Measurements from ENCODE around the gene JARID2. TPM values are rescaled to one million over a fixed set of nuclear protein-coding genes. Genes with fewer than 3 reads are reported as not detected.

JARID2 gene
- polyA plus RNA-seq, 1 donor from 2014 or later: 25.5 TPM

GRCh38 chr6:15351631-15352030, 105.8 kb downstream of the JARID2 start:
- no peaks in the 10 kb centered on the region for H3K9me2 ChIP-seq (ENCODE audit: insufficient read depth, low read length)
- no peak overlapping the region for H3K27ac ChIP-seq (ENCODE audit: low read length)
- H3F3A ChIP-seq (ENCODE audit: insufficient read depth, low read length, poor library complexity, severe bottlenecking): no peaks in the 10 kb centered on the region
- no peaks in the 10 kb centered on the region for H3K9me3 ChIP-seq (ENCODE audit: low read length)
- H2AFZ ChIP-seq (ENCODE audit: low read depth, low read length): no peak overlapping the region
- peaks cover 58% of the 10 kb centered on the region for H3K79me2 ChIP-seq (replicated peaks; ENCODE audit: insufficient read depth, low read length)
- H4K20me1 ChIP-seq (ENCODE audit: insufficient read depth): no peaks in the 10 kb centered on the region
- TF ChIP-seq TAF1 (IDR thresholded peaks at IDR 0.05; ENCODE audit: low read depth) (no peak), SMC3 (conservative IDR thresholded peaks at IDR 0.05; ENCODE audit: poor library complexity) (no peak), RAD21 (conservative IDR thresholded peaks at IDR 0.05) (no peak), POLR2AphosphoS5 (IDR thresholded peaks at IDR 0.05) (no peak), CTCF (IDR thresholded peaks at IDR 0.05; ENCODE audit: poor library complexity, severe bottlenecking) (no peak), EP300 (conservative IDR thresholded peaks at IDR 0.05; ENCODE audit: poor library complexity, severe bottlenecking) (no peak), EZH2 (IDR thresholded peaks at IDR 0.05; ENCODE audit: borderline replicate concordance, insufficient read depth, low read length, poor library complexity, severe bottlenecking) (no peak), MXI1 (conservative IDR thresholded peaks at IDR 0.05; ENCODE audit: poor library complexity, severe bottlenecking) (no peak), REST (IDR thresholded peaks at IDR 0.05; ENCODE audit: borderline replicate concordance) (no peak)
- no peak overlapping the region for H3K4me3 ChIP-seq (ENCODE audit: low read length)
- H3K27me3 ChIP-seq (ENCODE audit: insufficient read depth, low read depth, low read length): no peaks in the 10 kb centered on the region
- H3K9ac ChIP-seq (ENCODE audit: low read length): no peak overlapping the region
- no peaks in the 10 kb centered on the region for H3K36me3 ChIP-seq (ENCODE audit: insufficient read depth, low read length)
- H3K4me2 ChIP-seq (ENCODE audit: low read length): no peak overlapping the region

GRCh38 chr6:15352220-15352619, 106.4 kb downstream of the JARID2 start:
- H3K9me2 ChIP-seq (ENCODE audit: insufficient read depth, low read length): no peaks in the 10 kb centered on the region
- H3F3A ChIP-seq (ENCODE audit: insufficient read depth, low read length, poor library complexity, severe bottlenecking): no peaks in the 10 kb centered on the region
- H3K27ac ChIP-seq (ENCODE audit: low read length): no peak overlapping the region
- H4K20me1 ChIP-seq (ENCODE audit: insufficient read depth): no peaks in the 10 kb centered on the region
- no peaks in the 10 kb centered on the region for H3K36me3 ChIP-seq (ENCODE audit: insufficient read depth, low read length)
- H2AFZ ChIP-seq (ENCODE audit: low read depth, low read length): no peak overlapping the region
- TF ChIP-seq TAF1 (IDR thresholded peaks at IDR 0.05; ENCODE audit: low read depth) (no peak), SMC3 (conservative IDR thresholded peaks at IDR 0.05; ENCODE audit: poor library complexity) (no peak), RAD21 (conservative IDR thresholded peaks at IDR 0.05) (no peak), EZH2 (IDR thresholded peaks at IDR 0.05; ENCODE audit: borderline replicate concordance, insufficient read depth, low read length, poor library complexity, severe bottlenecking) (no peak), EP300 (conservative IDR thresholded peaks at IDR 0.05; ENCODE audit: poor library complexity, severe bottlenecking) (no peak), REST (IDR thresholded peaks at IDR 0.05; ENCODE audit: borderline replicate concordance) (no peak), POLR2AphosphoS5 (IDR thresholded peaks at IDR 0.05) (no peak), CTCF (IDR thresholded peaks at IDR 0.05; ENCODE audit: poor library complexity, severe bottlenecking) (no peak), MXI1 (conservative IDR thresholded peaks at IDR 0.05; ENCODE audit: poor library complexity, severe bottlenecking) (no peak)
- no peaks in the 10 kb centered on the region for H3K9me3 ChIP-seq (ENCODE audit: low read length)
- H3K4me3 ChIP-seq (ENCODE audit: low read length): no peak overlapping the region
- peaks cover 59% of the 10 kb centered on the region for H3K79me2 ChIP-seq (replicated peaks; ENCODE audit: insufficient read depth, low read length)
- no peak overlapping the region for H3K4me2 ChIP-seq (ENCODE audit: low read length)
- H3K27me3 ChIP-seq (ENCODE audit: insufficient read depth, low read depth, low read length): no peaks in the 10 kb centered on the region
- no peak overlapping the region for H3K9ac ChIP-seq (ENCODE audit: low read length)
